Kidney (tissue), 14 donors: ENCODE measurements around the gene MFGE8. TPM values are rescaled to one million over a fixed set of nuclear protein-coding genes. Genes with fewer than 3 reads are reported as not detected.
A peak's percentile ranks its signal among the peaks of the same experiment; 100 is the strongest.

Experiments
- DNase-seq, 5 donors: peaks; one replicate each; pipeline ENCODE4 v3.0.0-alpha.2; 2013 to 2020
- FAIRE-seq: peaks from 2 replicates; lab custom pipeline; 2012; peaks lifted over from hg19 to GRCh38; lab: Jason Lieb, UNC
- H3K27ac ChIP-seq, 2 donors: one replicate each; pipeline ENCODE4 v1.7.0; 2013; ENCODE audit warnings: low read depth in 2 of 2, low read length in 2 of 2, inconsistent platforms in 1 of 2
- H3K27me3 ChIP-seq: one replicate; pipeline ENCODE4 v1.7.1; 2013; ENCODE audit warnings: low read length, inconsistent platforms; ENCODE audit not compliant: control insufficient read depth, insufficient read depth
- H3K36me3 ChIP-seq, 3 donors: one replicate each; pipeline versions ENCODE4 v1.7.0 to v1.7.1; 2013; ENCODE audit warnings: low read length in 3 of 3, control low read depth in 1 of 3, inconsistent platforms in 1 of 3; ENCODE audit not compliant: insufficient read depth in 3 of 3, control insufficient read depth in 2 of 3
- H3K4me1 ChIP-seq, 3 donors: one replicate each; pipeline versions ENCODE4 v1.7.0 to v1.7.1; 2013; ENCODE audit warnings: low read length in 3 of 3, inconsistent platforms in 1 of 3, low read depth in 1 of 3; ENCODE audit not compliant: control insufficient read depth in 2 of 3, insufficient read depth in 2 of 3
- H3K4me3 ChIP-seq, 3 donors: one replicate each; pipeline versions ENCODE4 v1.7.0 to v1.8.1; 2013; ENCODE audit warnings: low read length in 3 of 3, control low read depth in 1 of 3, inconsistent platforms in 1 of 3
- H3K9ac ChIP-seq, 3 donors: one replicate each; pipeline versions ENCODE4 v1.7.0 to v1.7.1; 2013; ENCODE audit warnings: low read length in 3 of 3, control low read depth in 1 of 3, inconsistent platforms in 1 of 3
- H3K9me3 ChIP-seq, 3 donors: one replicate each; pipeline versions ENCODE4 v1.7.0 to v1.7.1; 2013; ENCODE audit warnings: low read length in 3 of 3, control low read depth in 1 of 3, inconsistent platforms in 1 of 3; ENCODE audit not compliant: control insufficient read depth in 2 of 3, insufficient read depth in 1 of 3
- intact Hi-C: fragments of 100-400 bp; cut with DNase I; formaldehyde crosslinking; loops from one replicate; pipeline ENCODE4 v1.11.1; 2022
- polyA plus RNA-seq: library from polyadenylated mRNA; stranded (reverse); fragments of 350-450 nt; fragmentation: Illumina TruSeq; extraction: RNeasy Lipid Tissue Mini Kit (QIAGEN cat#74804); gene quantifications from one replicate; pipeline ENCODE4 v1.2.3, GENCODE V29; 2014; ENCODE audit warnings: low read depth, low replicate concordance; ENCODE audit not compliant: insufficient read depth
- total RNA-seq: library from RNA; stranded (reverse); fragmentation: NEBNext Ultra II Directional; extraction: Animal tissue kit (Norgen Biotek cat#: 25700); gene quantifications from one replicate; pipeline ENCODE4 v1.2.1, GENCODE V29; 2021
- TF ChIP-seq, protein P1 (sequence below): IDR thresholded peaks from 3 replicates; pipeline ENCODE4 v1.5.1; 2012; ENCODE audit warnings: mild to moderate bottlenecking, moderate library complexity, borderline replicate concordance; ENCODE audit not compliant: insufficient read depth; ENCODE audit errors: extremely low read depth
- donor health status: control.
- donor health status: control.
- donor health status: control.
- donor health status: control.
- donor health status: control.
- donor health status: DM: yes; HTN: yes; CAD: no.
- donor health status: Normal renal cell carcinoma (clear cell type).

Gene MFGE8
- total and polyA plus RNA-seq, 2 donors from 2014 or later: 88.0 to 184 TPM

DNA sequence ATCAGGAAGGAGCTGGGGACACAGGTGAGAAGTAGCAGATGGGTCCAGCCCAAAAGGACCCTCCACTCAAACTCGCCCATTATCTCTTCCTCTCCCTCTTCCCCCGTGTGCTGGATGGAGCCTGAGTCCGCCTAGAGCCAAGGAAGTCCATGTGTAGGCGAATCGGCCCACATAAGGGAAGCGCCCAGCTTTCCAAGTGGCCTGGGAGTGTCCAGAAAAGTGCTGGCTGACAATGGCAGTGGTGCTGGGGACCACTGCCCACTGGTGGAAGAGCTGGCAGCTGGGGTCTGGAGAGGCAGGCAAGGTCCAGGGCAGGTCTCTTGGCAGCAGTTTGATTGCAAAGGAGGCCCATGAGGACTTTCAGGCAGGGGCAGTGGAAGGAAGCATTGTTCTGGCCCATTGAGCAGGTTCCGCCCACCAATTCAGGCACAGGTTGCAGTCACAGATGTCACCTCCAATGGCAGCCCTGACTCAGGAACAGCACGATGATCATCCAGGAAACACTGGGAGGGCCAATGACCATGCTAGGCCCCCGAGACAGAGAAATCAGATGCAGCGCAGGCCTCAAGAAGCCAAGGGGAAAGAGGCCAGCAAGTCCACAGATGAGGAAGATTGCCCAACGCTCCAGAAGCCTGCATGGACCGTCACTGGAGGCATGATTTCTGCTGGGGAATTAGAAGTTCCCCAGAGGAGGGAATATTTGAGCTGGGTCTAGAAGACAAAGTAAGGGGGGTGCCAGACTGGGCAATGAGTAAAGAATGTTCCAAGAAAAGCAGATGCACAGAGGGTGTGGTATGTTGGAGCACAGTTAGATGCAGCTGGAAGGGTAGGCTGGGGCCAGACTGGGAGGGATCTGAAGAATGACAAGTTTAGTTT is 3.0 kb downstream of the MFGE8 start:
- H3K9me3 ChIP-seq: no peaks in the 10 kb centered on the region
- no peaks in the 10 kb centered on the region for H3K36me3 ChIP-seq
- FAIRE-seq (no peak), DNase-seq (peak in 3 of 5 donors; percentile 60 to 74 (median 71))
- TF ChIP-seq, protein P1, sequence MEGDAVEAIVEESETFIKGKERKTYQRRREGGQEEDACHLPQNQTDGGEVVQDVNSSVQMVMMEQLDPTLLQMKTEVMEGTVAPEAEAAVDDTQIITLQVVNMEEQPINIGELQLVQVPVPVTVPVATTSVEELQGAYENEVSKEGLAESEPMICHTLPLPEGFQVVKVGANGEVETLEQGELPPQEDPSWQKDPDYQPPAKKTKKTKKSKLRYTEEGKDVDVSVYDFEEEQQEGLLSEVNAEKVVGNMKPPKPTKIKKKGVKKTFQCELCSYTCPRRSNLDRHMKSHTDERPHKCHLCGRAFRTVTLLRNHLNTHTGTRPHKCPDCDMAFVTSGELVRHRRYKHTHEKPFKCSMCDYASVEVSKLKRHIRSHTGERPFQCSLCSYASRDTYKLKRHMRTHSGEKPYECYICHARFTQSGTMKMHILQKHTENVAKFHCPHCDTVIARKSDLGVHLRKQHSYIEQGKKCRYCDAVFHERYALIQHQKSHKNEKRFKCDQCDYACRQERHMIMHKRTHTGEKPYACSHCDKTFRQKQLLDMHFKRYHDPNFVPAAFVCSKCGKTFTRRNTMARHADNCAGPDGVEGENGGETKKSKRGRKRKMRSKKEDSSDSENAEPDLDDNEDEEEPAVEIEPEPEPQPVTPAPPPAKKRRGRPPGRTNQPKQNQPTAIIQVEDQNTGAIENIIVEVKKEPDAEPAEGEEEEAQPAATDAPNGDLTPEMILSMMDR: no peak
- no peak overlapping the region for H3K27ac ChIP-seq
- H3K9ac ChIP-seq: no peak overlapping the region
- no peaks in the 10 kb centered on the region for H3K27me3 ChIP-seq
- no peak overlapping the region for H3K4me3 ChIP-seq
- intact Hi-C loops: loop anchor here (10.0 kb wide), 1 partner anchor 265 kb away; no protein-coding TSS in a partner anchor
- H3K4me1 ChIP-seq: peaks cover 0 to 2% (median 0%) of the 10 kb centered on the region in 3 donors

DNA sequence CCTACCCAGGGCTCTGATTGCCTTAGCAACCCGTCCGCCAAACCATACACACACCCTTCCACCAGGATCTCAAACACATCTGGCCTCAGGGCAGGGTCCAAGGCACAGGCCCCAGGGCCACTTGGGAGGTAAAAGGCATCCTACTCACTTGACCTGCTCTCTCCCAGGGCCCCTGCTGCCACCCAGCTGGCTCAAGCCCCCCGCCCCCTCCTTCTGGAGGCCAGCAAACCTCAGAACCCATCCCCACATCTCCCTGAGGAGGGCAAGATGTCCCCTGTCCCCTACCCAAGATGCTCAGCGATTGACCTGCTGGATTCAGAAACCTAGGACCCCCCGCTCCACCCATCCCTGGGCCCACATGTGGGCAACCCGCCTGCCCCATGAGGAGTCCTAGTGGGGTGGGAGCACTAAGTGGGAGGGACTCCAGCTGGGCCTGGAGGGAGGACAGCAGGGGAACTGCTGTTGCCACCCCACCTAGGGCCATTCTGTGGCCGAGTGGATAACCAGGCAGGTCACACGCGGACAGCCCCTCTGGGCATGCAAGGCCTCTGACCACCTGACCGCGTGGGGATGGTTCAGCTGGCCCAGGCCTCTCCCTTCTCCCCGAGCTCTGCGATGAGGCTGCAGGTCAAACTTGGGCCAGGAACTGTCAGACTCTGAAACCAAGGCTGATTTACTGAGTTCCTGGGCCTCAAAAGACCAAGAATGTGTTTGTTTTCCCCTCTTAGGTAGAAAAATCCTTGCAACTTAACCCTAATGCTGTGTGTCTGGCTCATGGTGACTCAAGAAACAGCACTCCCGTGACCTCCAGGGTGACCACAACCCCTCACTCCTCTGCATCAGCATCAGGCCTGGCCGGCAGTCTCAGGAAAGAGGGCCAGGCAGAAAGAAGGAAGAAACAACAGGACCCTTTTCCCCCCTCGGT is 4.2 kb downstream of the MFGE8 start:
- Histone ChIP-seq H3K27ac (no peak overlapping the region), H3K4me3 (no peak overlapping the region)

DNA sequence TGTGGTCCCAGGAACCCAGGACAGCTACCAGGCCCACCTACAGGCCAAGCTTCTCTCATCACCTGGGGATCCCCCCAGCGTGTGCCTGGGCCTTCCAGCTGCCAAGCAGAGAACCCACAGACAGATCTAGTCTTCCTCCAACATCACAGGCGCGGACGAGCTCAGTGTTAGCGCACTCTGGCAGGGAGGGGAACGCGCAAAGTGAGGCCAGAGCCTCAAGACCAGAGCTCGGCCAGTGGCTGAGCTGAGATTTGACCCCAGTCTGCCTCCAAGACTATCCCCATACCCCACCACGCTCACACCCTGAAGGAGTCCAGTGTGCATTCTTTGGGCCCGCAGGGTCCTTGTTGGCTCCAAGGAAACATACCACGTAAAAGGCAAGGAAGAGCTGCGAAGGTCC is 5.1 kb downstream of the MFGE8 start:
- intact Hi-C loops: loop anchor here (10.0 kb wide), 1 partner anchor 267 kb away; no protein-coding TSS in a partner anchor
- Histone ChIP-seq H3K4me3 (no peak overlapping the region), H3K9me3 (no peaks in the 10 kb centered on the region), H3K9ac (no peak overlapping the region), H3K27ac (no peak overlapping the region), H3K36me3 (no peaks in the 10 kb centered on the region), H3K4me1 (no peaks in the 10 kb centered on the region), H3K27me3 (no peaks in the 10 kb centered on the region)
- TF ChIP-seq, protein P1: no peak
- DNase-seq (no peak), FAIRE-seq (no peak)

More for the DNA sequence above, 4.2 kb downstream of the MFGE8 start:
- no peak for FAIRE-seq
- Histone ChIP-seq H3K36me3 (no peaks in the 10 kb centered on the region), H3K27me3 (no peaks in the 10 kb centered on the region), H3K9ac (no peak overlapping the region), H3K4me1 (peaks cover 0 to 2% (median 0%) of the 10 kb centered on the region in 3 donors), H3K9me3 (no peaks in the 10 kb centered on the region)
- intact Hi-C loops: loop anchor here (10.0 kb wide), 1 partner anchor 266 kb away; no protein-coding TSS in a partner anchor
- TF ChIP-seq, protein P1: no peak
- DNase-seq: no peak
